Inferior parietal cortex (tissue), 1 donor: ENCODE data around the gene SLC1A5.
"Not testable (repeated sequence)": the region's sequence is repeated elsewhere in the genome, so short reads cannot be mapped to it uniquely, and the experiment has no call there.

ENCODE experiments used
- DNase-seq: peaks from one replicate; pipeline ENCODE4 v3.0.0-alpha.2; 2016; ENCODE audit errors: extremely low spot score

SLC1A5 gene

DNA sequence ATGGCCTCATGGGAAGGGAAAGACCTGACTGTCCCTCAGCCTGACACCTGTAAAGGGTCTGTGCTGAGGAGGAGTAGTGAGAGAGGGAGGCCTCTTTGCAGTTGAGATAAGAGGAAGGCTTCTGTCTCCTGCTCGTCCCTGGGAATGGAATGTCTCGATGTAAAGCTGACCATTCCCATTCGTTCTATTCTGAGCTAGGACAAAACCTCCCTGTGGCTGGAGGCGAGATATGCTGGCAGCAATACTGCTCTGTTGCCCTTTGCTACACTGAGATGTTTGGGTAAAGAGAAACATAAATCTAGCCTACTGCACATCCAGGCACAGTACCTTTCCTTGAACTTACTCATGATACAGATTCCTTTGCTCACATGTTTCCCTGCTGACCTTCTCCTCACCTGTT lies 19.6 kb downstream of the SLC1A5 start:
- not testable (repeated sequence) for DNase-seq

DNA sequence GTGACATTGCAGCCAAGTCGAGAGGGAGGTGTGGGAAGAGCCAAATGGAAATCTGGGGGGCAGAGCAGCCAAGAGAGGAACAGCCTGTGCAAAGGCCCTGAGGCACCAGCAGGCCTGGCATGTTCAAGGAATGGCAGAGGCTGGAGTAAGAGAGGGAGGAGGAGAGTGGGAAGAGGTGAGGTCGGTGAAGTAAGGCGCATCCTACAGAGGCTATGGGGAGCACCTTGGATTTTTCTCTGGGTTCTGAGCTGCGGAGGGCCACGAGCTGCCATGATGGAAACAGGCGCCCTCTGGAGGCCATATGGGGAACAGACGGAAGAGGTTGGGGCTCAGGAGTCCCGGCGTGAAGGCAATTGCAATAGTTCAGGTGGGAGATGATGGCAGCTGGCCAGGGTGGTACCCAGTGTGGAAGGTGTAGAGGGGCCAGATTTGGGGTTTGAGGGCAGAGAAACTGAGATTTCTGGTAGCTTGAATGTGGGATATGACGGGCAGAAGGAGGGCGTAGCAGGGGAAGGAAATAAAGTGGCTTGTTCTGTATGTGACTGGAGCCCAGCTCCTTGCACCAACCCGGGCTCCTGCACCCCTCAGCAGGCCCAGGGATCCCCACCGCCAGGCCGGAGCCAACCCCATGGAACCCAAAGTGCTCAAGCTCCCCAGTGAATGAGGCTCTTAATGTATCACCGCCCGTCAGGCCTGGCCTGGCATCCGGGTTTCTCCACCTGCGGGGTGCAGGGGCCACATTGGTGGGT lies 21.7 kb downstream of the SLC1A5 start:
- DNase-seq, result no peak

- DNase-seq, result no peak
Measured at GRCh38 chr19:46764817-46765291, 23.5 kb downstream of the SLC1A5 start.

DNA sequence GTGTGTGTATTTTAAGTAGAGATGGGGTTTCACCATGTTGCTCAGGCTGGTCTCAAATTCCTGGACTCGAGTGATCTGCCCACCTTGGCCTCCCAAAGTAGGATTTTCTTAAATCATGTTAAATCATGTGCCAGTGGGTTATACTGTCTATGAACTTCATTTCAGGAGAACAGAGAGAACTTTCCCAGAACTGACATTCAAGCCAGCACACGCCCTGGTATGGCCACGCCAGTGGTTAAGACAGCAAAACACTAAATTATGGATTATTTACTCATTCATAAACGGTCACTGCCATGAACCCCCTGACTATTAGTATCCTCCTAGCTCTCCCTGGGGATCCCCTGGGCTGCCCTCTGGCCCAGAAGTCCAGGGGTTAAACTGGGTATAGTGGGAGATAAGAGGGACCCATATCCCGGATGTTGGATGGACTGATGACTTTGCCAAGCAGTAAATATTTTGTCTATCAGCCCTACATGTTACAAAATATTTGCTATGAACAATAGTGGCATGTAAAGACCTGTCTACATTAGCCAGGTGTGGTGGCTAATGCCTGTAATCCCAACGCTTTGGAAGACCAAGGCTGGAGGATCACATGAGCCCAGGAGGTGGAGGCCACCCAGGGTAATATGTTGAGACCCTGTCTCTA lies 26.0 kb downstream of the SLC1A5 start:
- no peak for DNase-seq

DNA sequence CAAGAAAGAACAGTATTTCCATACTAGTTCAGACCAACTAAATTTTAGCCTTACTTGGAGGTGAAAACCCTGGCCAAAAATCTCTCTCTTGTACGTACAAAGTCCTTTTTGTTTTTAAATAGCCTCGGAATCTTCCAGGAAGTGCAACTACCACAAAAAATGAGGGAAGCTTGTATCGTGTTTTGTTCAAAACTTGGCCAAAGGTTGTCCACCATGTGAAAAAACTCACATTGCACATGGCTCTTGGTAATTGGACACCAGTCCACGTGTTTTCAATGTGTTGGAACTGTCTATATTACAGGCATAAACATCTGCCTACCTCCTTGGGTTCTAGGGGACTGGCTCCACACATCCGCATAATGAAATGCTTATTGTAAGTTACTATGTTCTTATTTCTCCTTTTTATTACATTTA lies 27.0 kb downstream of the SLC1A5 start:
- no peak for DNase-seq

DNA sequence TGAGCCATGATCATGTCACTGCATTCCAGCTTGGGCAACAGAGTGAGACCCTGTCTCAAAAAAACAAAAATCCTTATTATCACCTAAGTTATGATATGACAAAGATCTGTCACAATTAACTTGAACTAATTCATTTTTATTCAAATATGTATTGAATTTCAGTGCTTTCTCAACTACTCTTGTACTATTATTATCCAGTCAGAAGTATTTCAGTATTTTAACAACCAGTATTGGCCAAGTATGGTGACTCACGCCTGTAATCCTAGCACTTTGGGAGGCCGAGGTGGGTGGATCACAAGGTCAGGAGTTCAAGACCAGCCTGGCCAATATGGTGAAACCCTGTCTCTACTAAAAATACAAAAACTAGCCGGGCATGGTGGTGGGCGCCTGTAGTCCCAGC lies 27.5 kb downstream of the SLC1A5 start:
- DNase-seq, result not testable (repeated sequence)

DNA sequence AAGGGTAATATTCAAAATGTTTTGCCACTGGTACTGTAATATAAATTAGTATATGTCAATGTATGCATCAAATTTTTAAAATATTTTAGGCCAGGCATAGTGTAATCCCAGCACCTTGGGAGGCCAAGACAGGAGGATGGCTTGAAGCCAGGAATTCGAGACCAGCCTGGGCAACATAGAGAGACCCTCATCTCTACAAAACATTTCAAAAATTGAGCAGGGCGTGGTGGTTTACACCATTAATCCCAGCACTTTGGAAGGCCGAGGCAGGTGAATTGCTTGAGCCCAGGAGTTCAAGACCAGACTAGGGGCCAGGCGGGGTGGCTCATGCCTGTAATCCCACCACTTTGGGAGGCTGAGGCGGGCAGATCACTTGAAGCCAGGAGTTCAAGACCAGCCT lies 28.0 kb downstream of the SLC1A5 start:
- DNase-seq, result no peak

DNA sequence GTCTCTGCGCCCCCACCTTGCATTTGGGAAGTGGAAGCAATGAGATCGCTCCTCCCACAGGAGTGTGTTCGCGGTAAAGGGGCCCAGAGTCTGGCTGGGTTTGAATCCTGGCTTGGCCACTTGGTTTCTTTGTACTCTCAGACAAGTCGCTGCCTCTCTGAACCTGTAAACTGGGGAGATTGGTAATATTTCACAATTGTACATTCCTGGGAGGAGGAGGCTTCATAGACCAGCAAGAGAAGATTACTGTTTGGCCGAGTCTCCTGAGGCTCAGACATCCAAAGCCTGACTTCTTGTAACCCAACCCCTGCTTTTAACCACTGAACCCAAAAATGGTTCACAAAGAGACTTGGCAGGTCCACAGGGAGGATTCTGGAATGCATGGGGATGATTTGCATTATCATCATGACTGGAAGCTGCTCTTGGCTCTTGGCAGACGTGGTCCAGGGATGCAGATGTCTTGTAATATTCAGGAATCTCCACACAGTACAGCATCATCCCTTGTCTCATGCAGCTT lies 28.5 kb downstream of the SLC1A5 start:
- no peak for DNase-seq

GRCh38 chr19:46759206-46759605 lies 29.2 kb downstream of the SLC1A5 start:
- no peak for DNase-seq

DNA sequence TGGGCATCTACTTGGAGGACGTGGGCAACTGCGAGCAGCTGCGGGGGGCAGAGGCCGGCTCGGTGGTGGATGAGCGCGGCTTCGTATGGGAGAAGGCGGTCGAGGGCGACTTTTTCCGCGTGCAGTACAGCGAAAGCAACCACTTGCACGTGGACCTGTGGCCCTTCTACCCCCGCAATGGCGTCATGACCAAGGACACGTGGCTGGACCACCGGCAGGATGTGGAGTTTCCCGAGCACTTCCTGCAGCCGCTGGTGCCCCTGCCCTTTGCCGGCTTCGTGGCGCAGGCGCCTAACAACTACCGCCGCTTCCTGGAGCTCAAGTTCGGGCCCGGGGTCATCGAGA lies 31.9 kb downstream of the SLC1A5 start:
- DNase-seq, result no peak

GRCh38 chr19:46755853-46756543 lies 32.4 kb downstream of the SLC1A5 start:
- DNase-seq, result no peak

DNA sequence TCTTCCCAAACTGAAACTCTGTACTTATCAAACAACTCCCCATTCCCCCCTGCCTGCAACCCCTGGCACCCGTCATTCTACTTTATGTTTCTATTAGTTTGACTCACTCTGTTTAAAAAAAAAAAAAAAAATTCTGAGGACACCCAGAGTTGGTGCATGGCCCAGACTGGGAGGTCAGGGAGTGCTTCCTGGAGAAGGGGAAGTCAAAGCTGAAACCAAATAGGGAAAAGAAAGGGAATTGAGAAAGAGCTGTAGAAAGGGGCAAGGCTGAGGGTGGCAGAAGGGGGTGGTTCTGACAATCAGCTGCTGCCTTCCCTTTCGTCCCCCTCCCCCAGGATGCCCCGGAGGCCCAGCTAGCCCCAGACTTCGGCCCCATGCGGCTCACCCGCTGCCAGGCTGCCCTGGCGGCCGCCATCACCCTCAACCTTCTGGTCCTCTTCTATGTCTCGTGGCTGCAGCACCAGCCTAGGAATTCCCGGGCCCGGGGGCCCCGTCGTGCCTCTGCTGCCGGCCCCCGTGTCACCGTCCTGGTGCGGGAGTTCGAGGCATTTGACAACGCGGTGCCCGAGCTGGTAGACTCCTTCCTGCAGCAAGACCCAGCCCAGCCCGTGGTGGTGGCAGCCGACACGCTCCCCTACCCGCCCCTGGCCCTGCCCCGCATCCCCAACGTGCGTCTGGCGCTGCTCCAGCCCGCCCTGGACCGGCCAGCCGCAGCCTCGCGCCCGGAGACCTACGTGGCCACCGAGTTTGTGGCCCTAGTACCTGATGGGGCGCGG lies 33.1 kb downstream of the SLC1A5 start:
- no peak for DNase-seq

- no peak for DNase-seq
Measured at GRCh38 chr19:46753420-46754155, 34.8 kb downstream of the SLC1A5 start.

- DNase-seq, result no peak
Measured at GRCh38 chr19:46748325-46749109, 39.9 kb downstream of the SLC1A5 start.

DNA sequence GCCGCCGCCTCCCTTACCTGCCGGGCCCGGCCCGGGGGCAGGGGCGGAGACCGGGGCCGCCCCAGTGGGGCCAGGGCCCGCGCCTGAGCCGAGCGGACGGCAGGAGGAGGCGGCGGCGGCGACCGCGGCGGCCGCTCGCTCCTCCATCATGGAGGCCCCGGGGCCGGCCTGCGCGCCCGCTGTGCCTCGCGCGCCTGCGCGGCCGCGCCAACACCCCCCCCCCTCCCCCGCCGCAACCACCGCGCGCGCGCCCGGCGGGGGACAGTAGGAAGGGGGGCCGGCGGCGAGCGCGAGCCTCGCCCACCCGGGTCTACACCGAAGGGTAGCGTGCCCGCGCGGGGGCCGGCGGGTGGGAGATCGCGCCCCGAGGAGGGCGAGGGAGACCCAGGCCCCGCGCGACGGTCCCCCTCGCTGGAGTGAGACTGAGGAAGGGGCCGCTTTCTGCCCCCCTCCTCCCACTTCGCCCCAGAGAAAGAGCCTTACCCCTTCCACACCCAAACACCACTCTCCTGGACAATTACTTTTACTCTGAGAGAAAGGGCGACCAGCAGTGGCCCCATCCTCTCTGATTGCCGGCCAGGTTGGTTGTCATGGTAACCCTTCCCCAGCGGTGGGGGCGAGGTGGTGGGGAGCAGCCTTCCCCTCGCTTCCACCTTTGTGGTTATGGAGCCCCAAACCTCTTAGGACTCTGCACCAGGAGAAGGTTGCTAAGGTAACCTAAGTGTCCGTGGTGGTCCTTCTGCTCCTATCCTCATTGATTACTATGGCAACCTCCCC lies 41.9 kb downstream of the SLC1A5 start, which contains the start of gene STRN4:
TSS of gene STRN4 (minus strand) at position 170 of the 777 bp plus-strand sequence. CDS start at position 150, 20 bp downstream.
- no peak for DNase-seq

DNA sequence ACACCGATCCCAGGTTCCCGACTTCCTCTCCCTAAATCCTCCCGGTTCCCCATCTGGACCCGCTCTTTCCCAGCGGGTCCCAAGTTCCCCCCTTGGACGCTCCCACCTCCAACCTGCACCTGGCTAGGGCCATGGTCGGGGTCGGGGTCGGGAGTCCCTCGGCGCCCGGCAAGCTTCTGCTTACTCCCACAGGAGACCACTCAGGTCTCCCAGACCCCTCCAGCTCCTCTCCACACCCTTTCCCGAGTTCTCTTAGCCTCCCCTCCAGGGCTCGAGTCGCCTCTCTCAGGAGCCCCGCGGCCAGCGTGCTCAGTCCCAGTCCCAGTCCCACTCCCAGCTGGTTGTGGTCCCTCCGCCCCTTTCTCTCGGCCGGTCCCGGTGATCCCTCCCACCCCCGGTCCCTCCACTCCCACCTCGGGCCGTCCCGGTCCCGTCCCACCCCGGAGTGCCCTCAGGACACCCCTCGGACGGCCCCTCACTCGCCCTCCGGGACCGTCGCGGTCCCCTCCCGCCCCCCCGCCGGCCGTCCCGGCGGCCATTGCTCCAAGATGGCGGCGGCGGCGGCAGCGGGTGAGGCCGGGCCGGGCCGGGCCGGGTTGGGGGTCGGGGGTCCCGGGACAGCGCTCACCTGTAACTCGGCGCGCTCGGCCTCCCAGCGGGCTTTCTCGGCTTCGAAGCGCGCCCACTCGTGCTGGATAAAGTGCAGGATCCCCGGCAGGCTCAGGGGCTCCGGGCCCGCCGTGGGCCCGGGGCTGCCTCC lies 42.7 kb downstream of the SLC1A5 start, which contains the start of gene FKRP:
TSS of gene FKRP (plus strand) at position 537 of the 760 bp plus-strand sequence. CDS start 9,394 bp downstream, outside the sequence.
- no peak for DNase-seq

GRCh38 chr19:46745030-46745429 lies 43.4 kb downstream of the SLC1A5 start:
- no peak for DNase-seq

DNA sequence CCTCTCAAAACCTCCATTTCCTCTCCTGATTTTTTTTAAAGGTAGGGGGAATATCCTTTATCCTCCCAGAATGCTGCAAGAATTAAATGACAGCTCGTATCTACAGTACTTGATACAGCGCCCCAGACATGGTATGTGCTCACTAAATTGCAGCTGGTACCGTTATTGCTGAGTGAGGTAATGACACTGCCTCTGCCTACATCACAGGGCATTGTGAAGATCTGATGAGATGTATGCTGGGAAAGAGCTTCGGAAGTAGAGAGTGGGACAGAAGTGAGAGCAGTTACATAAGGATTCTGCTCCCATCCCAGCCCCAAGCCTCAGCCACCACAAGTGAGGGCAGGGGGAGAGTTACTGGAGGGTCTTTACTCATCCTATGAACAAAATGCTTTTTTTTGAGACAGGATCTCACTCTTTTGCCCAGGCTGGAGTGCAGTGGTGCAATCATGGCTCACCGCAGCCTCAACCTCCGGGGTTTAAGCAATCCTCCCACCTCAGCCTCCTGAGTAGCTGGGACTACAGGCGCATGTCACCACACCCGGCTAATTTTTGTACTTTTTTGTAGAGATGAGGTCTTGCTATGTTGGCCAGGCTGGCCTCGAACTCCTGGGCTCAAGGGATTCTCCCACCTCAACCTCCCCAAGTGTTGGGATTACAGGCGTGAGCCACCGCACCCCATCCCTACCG lies 44.2 kb downstream of the SLC1A5 start:
- DNase-seq, result no peak
